ENCODE measurements around the gene TUBB2B.

GRCh38 chr6:3202999-3203696 lies 24.3 kb downstream of the TUBB2B start:
- TF ChIP-seq CTCF (IDR thresholded peaks at IDR 0.05) (no peak), POLR2AphosphoS5 (IDR thresholded peaks at IDR 0.05) (no peak)

All from sigmoid colon (tissue), 4 donors.